GM23338 (cell line): ENCODE data around the gene SEC16B.

Source experiments
- CTCF ChIP-seq, 2 experiments: fragments of 200-600 bp in 1 of 2; sonication (generic) in 1 of 2; conservative IDR thresholded peaks; 2 replicates each; pipeline versions ENCODE4 v1.5.1 to v1.6.1; 2016 to 2017; ENCODE audit warnings: antibody characterized with exemption in 2 of 2, low read depth in 2 of 2, mild to moderate bottlenecking in 2 of 2, moderate library complexity in 1 of 2
- EZH2 ChIP-seq: fragments of 200-600 bp; sonication (generic); IDR thresholded peaks from one replicate; pipeline ENCODE4 v1.8.0; 2017; ENCODE audit warnings: antibody characterized with exemption, mild to moderate bottlenecking, low read depth; ENCODE audit not compliant: unreplicated experiment
- NANOG ChIP-seq: IDR thresholded peaks from 2 replicates; pipeline ENCODE4 v1.6.1; 2016; ENCODE audit warnings: antibody characterized with exemption, borderline replicate concordance
- POLR2AphosphoS5 ChIP-seq: IDR thresholded peaks from 2 replicates; pipeline ENCODE4 v1.6.1; 2016; ENCODE audit warnings: antibody characterized with exemption, low read depth
- ZNF331 ChIP-seq: fragments of 250-450 bp; sonication (Bioruptor Pico); IDR thresholded peaks from 2 replicates; pipeline ENCODE4 v1.5.0; 2020; ENCODE audit warnings: low read depth, mild to moderate bottlenecking, moderate library complexity
- TF ChIP-seq, protein P1 (sequence below): IDR thresholded peaks from one replicate; pipeline ENCODE4 v1.6.1; 2018; ENCODE audit warnings: antibody characterized with exemption; ENCODE audit not compliant: unreplicated experiment

- TF ChIP-seq CTCF (conservative IDR thresholded peaks at IDR 0.05; ENCODE audit: low read depth in 2 of 2) (no peak), ZNF331 (CRISPR knock-in tag) (no peak), POLR2AphosphoS5 (no peak), EZH2 (no peak), NANOG (no peak)
- TF ChIP-seq, protein P1, sequence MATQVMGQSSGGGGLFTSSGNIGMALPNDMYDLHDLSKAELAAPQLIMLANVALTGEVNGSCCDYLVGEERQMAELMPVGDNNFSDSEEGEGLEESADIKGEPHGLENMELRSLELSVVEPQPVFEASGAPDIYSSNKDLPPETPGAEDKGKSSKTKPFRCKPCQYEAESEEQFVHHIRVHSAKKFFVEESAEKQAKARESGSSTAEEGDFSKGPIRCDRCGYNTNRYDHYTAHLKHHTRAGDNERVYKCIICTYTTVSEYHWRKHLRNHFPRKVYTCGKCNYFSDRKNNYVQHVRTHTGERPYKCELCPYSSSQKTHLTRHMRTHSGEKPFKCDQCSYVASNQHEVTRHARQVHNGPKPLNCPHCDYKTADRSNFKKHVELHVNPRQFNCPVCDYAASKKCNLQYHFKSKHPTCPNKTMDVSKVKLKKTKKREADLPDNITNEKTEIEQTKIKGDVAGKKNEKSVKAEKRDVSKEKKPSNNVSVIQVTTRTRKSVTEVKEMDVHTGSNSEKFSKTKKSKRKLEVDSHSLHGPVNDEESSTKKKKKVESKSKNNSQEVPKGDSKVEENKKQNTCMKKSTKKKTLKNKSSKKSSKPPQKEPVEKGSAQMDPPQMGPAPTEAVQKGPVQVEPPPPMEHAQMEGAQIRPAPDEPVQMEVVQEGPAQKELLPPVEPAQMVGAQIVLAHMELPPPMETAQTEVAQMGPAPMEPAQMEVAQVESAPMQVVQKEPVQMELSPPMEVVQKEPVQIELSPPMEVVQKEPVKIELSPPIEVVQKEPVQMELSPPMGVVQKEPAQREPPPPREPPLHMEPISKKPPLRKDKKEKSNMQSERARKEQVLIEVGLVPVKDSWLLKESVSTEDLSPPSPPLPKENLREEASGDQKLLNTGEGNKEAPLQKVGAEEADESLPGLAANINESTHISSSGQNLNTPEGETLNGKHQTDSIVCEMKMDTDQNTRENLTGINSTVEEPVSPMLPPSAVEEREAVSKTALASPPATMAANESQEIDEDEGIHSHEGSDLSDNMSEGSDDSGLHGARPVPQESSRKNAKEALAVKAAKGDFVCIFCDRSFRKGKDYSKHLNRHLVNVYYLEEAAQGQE = no peak
These were observed 11.3 kb upstream of the SEC16B start for GRCh38 chr1:177981200-177981599.
